Measurements from ENCODE around the gene YPEL1.
"Not testable (repeated sequence)": the region's sequence is repeated elsewhere in the genome, so short reads cannot be mapped to it uniquely, and the experiment has no call there.

DNA sequence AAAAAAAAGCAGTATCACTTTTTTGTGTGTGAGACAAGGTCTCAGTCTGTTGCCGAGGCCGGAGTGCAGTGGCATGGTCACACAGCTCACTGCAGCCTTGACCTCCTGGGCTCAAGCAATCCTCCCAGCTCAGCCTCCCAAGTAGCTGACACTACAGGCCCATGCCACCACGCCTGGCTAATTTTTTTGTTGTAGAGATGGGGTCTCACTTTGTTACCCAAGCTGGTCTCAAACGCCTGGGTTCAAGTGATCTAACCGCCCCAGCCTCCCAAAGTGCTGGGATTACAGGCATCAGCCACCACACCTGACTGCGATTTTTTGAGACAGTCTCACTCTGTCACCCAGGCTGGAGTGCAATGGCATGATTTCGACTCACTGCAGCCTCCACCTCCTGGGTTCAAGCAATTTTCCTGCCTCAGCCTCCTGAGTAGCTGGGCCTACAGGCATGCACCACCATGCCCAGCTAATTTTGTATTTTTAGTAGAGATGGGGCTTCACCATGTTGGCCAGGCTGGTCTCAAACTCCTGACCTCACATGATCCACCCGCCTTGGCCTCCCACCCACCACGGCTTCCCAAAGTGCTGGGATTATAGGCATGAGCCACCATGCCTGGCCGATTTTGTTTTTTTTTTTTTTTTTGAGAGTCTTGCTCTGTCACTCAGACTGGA, 15.3 kb downstream of the YPEL1 start:
- TF ChIP-seq, protein P1, sequence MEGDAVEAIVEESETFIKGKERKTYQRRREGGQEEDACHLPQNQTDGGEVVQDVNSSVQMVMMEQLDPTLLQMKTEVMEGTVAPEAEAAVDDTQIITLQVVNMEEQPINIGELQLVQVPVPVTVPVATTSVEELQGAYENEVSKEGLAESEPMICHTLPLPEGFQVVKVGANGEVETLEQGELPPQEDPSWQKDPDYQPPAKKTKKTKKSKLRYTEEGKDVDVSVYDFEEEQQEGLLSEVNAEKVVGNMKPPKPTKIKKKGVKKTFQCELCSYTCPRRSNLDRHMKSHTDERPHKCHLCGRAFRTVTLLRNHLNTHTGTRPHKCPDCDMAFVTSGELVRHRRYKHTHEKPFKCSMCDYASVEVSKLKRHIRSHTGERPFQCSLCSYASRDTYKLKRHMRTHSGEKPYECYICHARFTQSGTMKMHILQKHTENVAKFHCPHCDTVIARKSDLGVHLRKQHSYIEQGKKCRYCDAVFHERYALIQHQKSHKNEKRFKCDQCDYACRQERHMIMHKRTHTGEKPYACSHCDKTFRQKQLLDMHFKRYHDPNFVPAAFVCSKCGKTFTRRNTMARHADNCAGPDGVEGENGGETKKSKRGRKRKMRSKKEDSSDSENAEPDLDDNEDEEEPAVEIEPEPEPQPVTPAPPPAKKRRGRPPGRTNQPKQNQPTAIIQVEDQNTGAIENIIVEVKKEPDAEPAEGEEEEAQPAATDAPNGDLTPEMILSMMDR (conservative IDR thresholded peaks at IDR 0.05; ENCODE audit: low read depth, low read length): not testable (repeated sequence)
- not testable (repeated sequence) for TF ChIP-seq EZH2 (IDR thresholded peaks at IDR 0.05; ENCODE audit: borderline replicate concordance, low read depth, low read length, poor library complexity, severe bottlenecking)

Data from A673 (cell line).